NCI-H146 treated with DMSO at 0.1 percent for 48 hours (cell line): ENCODE data around the gene ALPK1.
"Not testable (repeated sequence)": the region's sequence is repeated elsewhere in the genome, so short reads cannot be mapped to it uniquely, and the experiment has no call there.

ENCODE experiments used
- DNase-seq: peaks from one replicate; lab custom pipeline; 2025; ENCODE audit not compliant: unreplicated experiment; lab: John Stamatoyannopoulos, UW

The ALPK1 gene

GRCh38 chr4:112448306-112449132 lies 151.3 kb downstream of the ALPK1 start:
- no peak for DNase-seq

DNA sequence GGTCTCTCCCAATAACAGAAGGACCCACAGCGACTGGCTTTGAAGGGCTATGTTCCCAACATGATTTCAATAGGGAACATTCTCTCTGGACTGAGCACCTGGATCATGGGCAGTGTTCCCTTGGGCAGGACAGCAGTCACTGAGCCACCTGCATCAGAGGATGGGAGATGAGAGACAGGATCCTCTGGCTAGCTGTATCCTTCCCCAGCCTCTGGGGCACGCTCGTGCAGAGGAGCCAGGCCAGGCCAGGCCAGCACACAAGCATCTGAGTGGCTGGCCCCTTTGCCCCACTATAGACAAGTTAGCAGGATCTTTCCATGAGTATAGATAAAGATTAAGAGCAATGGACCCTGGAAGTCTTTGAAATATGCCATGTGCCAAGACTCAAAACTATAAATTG lies 152.5 kb downstream of the ALPK1 start:
- no peak for DNase-seq

DNA sequence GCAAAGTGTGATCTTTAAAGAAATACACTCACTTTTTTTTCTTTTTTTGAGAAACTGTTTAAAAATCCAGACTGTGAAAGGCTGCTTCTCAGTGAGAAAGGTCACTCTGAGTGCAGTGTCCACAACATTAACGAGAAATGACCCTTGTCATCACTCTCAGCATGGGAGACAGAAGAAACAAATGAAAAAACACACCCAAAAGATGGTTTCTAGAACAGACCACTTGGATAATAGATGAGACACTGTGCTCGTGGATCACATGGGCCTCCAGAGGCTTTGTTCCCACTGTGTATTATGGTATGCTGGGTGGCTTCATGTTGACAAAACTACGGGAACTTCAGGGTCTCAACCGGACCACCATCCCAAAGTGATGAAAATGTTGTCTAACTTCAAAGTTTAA lies 153.9 kb downstream of the ALPK1 start:
- DNase-seq = no peak

GRCh38 chr4:112451831-112452230 lies 154.7 kb downstream of the ALPK1 start:
- DNase-seq = no peak

DNA sequence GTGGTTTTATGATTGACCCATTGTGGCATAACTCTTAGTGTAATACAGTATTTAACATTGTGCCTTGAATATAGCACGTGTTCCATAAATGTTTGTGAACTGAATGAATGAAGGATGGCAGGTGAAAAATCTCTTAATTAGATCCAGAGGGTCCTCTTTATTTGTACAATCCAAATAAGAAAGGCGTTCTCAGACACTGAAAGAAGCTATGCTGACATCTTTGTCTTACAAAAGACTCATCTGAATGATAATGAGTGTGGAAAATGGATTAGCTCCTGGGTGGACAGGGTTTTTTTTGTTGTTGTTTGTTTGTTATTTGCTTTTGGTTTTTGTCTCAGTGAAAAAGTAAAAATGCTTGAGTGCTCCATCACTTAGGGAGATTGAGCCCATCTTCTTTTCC lies 156.2 kb downstream of the ALPK1 start:
- no peak for DNase-seq

DNA sequence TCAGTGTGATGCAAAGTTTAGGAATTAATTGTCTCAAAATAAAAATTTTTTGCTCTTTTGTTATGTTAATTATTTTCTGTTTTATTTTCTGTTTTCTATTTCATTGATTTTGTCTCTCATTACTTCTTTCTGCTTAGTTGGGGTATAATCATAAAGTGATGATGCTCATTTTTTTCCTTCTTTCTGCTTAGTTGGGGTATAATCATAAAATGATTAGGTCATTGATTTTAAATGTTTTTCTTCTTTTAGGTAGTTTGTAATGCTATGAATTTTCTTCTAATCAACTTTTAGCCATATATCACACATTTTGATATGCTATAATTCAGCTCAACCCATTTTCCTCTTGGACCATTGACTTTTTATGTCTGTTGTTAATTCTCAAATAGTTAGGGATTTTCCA lies 175.1 kb downstream of the ALPK1 start:
- DNase-seq = no peak

DNA sequence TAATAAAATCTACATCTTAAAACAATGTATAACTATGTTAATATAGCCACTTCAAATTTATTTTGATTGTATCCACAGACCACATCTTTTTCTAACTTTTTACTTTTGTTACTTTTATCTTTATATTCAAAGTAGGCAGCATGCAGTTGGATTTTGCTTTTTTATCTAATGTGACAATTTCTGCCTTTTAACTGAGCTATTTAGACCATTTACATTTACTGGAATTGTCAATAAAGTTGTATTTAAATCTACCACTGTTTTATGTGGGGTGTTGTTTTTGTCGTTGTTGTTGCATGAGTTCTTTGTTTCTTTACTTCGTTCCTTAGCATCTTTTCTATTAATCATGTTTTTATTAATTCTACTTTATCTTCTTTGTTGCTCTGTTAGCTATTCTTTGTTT lies 176.8 kb downstream of the ALPK1 start:
- no peak for DNase-seq

DNA sequence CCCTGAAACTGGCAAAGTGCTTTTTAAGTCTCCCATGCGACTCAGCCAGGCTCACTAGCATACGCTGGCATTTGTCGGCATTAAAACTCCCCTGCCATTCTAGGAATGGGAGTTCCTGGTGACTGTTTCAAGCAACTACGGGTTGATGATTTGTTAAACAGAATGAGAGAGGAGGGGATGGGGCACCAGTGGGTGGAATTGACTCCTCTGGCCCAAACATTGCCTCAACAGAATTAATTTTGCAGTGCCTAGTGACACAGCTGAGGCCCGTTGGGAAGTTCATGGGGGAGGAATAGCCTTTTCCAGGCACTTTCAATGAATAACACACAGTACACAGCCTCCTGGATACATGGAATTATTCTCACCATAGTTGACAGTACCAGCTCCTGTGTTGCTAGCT lies 188.8 kb downstream of the ALPK1 start:
- DNase-seq = no peak

DNA sequence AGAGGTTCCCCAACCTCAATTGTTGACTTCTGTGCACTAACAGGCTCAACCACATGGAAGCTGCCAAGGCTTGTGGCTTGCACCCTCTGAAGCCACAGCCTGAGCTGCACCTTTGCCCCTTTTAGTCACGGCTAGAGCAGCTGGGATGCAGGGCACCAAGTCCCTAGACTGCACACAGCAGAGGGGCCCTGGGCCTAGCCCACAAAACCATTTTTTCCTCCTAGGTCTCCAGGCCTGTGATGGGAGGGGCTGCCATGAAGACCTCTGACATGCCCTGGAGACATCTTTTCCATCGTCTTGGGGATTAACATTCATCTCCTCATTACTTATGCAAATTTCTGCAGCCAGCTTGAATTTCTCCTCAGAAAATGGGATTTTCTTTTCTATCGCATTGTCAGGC lies 193.6 kb downstream of the ALPK1 start:
- DNase-seq = not testable (repeated sequence)
